ENCODE data around the gene PLD3.
A peak's percentile ranks its signal among the peaks of the same experiment; 100 is the strongest.

Gene PLD3

DNA sequence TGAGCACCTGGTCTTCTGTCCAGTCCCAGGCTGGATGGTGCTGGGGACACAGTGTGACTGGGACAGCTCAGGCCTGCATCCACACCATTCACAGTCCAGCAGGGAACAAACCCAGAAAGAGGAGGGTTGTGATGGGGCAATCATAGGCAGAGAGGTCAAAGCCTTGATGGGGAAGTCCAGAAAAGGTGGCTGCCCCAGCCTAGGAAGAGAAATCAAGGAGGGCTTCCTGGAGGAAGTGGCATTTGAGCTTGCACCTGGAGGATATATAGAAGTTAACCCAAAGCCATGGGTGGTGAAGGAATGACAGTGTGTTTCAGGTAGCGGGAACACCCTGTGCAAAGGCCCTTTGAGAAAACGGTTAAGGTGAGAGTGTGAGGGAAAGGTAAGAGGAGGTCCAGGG lies 67.3 kb downstream of the PLD3 start:
- no peaks in the 10 kb centered on the region for H3K9me3 ChIP-seq (ENCODE audit: insufficient read depth, low read length)

DNA sequence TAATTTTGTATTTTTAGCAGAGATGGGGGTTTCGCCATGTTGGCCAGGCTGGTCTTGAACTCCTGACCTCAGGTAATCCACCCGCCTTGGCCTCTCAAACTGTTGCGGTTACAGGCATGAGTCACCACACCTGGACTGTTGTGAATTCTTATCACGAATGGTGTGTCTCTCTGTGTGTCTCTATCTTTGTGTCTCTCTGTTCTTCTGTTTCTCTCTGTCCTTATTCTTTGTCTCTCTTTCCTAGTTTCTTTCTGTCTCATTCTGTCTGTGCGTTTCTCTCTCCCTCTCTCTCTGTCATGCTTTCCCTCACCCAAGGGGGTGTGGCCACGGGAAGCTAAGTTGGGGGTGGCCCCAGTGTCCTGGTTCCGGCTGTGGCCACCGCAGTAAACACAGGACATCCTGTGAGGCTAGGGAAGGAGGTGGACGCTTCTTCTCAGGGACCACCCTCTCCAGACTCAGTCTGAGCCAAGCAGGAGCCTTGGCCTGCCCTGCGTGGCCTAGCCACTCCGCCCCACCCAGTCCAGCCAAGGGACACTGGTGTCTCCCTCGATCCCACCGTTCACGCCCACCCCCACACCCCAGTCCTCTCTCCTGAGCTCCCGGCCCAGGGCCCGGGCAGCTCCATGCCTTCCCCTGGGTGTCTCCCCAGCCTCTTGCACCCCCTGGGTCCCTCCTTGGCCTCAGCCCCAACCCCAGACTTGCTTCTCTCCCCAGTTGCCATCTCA lies 68.6 kb downstream of the PLD3 start:
- Histone ChIP-seq H3K9ac (ENCODE audit: insufficient read length, low read depth) (peak overlapping the region; percentile 42), H3K4me1 (ENCODE audit: insufficient read depth, insufficient read length) (peaks cover 3% of the 10 kb centered on the region), H3K36me3 (ENCODE audit: insufficient read depth, insufficient read length, low read length) (peaks cover under 1% of the 10 kb centered on the region), H3K4me3 (ENCODE audit: insufficient read length, low read depth) (no peak overlapping the region), H3K27me3 (ENCODE audit: insufficient read depth, insufficient read length) (no peaks in the 10 kb centered on the region), H3K9me3 (ENCODE audit: insufficient read depth, low read length) (no peaks in the 10 kb centered on the region)
- no peak for DNase-seq (ENCODE audit: low read depth, low spot score)
- TF ChIP-seq SUZ12 (IDR thresholded peaks at IDR 0.05; ENCODE audit: extremely low read depth, insufficient read depth, insufficient read length) = no peak
- no peak for TF ChIP-seq ZNF274 (IDR thresholded peaks at IDR 0.05; ENCODE audit: low read depth, low read length)
- TF ChIP-seq YY1 (IDR thresholded peaks at IDR 0.05; ENCODE audit: insufficient read depth, insufficient read length) = no peak

More for the DNA sequence above, 67.3 kb downstream of the PLD3 start:
- DNase-seq (ENCODE audit: low read depth, low spot score) = no peak
- Histone ChIP-seq H3K4me1 (ENCODE audit: insufficient read depth, insufficient read length) (peaks cover 10% of the 10 kb centered on the region), H3K27me3 (ENCODE audit: insufficient read depth, insufficient read length) (no peaks in the 10 kb centered on the region), H3K36me3 (ENCODE audit: insufficient read depth, insufficient read length, low read length) (no peaks in the 10 kb centered on the region), H3K4me3 (ENCODE audit: insufficient read length, low read depth) (no peak overlapping the region), H3K9ac (ENCODE audit: insufficient read length, low read depth) (no peak overlapping the region)
- TF ChIP-seq YY1 (IDR thresholded peaks at IDR 0.05; ENCODE audit: insufficient read depth, insufficient read length) = no peak
- TF ChIP-seq ZNF274 (IDR thresholded peaks at IDR 0.05; ENCODE audit: low read depth, low read length) = no peak
- no peak for TF ChIP-seq SUZ12 (IDR thresholded peaks at IDR 0.05; ENCODE audit: extremely low read depth, insufficient read depth, insufficient read length)

DNA sequence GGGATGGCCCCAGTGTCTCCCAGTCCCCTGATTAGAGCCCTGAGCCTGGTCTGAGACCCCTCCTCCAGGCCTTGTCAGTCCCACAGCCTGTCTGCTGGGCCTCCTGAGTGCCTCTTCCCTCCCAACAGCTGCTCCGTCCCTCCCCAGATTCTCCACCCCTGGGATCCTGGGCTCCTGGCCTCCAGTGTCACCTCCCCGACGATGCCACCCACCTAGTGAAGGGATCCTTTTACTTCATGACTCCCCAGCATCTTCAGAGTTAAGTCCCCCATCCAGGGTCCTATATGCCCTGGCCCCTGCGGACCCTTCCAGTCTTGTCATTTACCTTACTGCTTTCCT lies 69.1 kb downstream of the PLD3 start:
- Histone ChIP-seq H3K36me3 (ENCODE audit: insufficient read depth, insufficient read length, low read length) (peaks cover 6% of the 10 kb centered on the region), H3K9me3 (ENCODE audit: insufficient read depth, low read length) (no peaks in the 10 kb centered on the region), H3K9ac (ENCODE audit: insufficient read length, low read depth) (peak overlapping the region; percentile 42), H3K27me3 (ENCODE audit: insufficient read depth, insufficient read length) (no peaks in the 10 kb centered on the region), H3K4me1 (ENCODE audit: insufficient read depth, insufficient read length) (peaks cover 3% of the 10 kb centered on the region), H3K4me3 (ENCODE audit: insufficient read length, low read depth) (no peak overlapping the region)
- no peak for TF ChIP-seq SUZ12 (IDR thresholded peaks at IDR 0.05; ENCODE audit: extremely low read depth, insufficient read depth, insufficient read length)
- no peak for TF ChIP-seq YY1 (IDR thresholded peaks at IDR 0.05; ENCODE audit: insufficient read depth, insufficient read length)
- no peak for TF ChIP-seq ZNF274 (IDR thresholded peaks at IDR 0.05; ENCODE audit: low read depth, low read length)
- DNase-seq (ENCODE audit: low read depth, low spot score) = no peak

DNA sequence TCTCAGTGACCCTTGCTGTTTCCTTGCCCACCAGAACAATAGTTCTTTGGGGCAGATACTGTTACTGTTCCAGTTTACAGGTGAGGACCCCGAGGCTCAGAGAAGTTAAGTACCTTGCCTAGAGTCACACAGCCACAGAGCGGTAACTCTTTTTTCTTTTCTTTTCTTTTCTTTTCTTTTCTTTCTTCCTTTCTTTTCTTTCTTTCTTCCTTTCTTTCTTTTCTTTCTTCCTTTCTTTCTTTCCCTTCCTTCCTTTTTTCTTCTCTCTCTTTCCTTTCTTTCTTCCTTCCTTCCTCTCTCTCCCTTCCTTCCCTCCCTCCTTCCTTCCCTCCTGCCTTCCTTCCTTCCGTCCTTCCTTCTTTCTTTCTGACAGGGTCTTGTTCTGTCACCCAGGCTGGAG lies 69.5 kb downstream of the PLD3 start:
- Histone ChIP-seq H3K9me3 (ENCODE audit: insufficient read depth, low read length) (no peaks in the 10 kb centered on the region), H3K27me3 (ENCODE audit: insufficient read depth, insufficient read length) (no peaks in the 10 kb centered on the region), H3K4me1 (ENCODE audit: insufficient read depth, insufficient read length) (peaks cover 3% of the 10 kb centered on the region), H3K36me3 (ENCODE audit: insufficient read depth, insufficient read length, low read length) (peaks cover 10% of the 10 kb centered on the region), H3K4me3 (ENCODE audit: insufficient read length, low read depth) (no peak overlapping the region), H3K9ac (ENCODE audit: insufficient read length, low read depth) (no peak overlapping the region)
- DNase-seq (ENCODE audit: low read depth, low spot score) = no peak
- TF ChIP-seq SUZ12 (IDR thresholded peaks at IDR 0.05; ENCODE audit: extremely low read depth, insufficient read depth, insufficient read length) (no peak), YY1 (IDR thresholded peaks at IDR 0.05; ENCODE audit: insufficient read depth, insufficient read length) (no peak), ZNF274 (IDR thresholded peaks at IDR 0.05; ENCODE audit: low read depth, low read length) (no peak)

DNA sequence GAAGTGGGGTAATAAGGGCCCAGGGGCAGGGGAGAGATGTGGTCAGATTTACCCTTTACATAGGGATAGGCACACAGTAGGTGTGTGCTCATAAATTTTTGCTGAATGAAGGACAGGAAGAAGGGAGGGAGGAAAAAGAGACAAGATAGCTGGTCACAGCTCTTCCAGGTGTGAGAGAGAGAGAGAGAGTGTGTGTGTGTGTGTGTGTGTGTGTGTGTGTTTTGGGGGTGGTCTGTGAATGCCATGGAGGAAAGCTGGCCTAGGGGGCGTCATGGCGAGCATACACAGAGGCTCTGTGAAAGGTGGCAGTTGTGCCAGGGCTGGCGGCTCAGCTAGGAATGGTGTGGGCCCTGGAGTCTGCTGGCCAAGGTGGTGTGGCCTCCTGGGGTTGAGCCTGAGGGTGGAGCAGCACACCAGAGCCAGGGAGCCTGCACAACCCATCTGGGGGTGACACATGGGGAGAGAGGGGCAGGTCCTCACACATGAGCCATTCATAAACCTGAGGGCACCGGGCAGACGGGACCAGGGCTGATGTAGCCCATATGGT lies 70.6 kb downstream of the PLD3 start:
- Histone ChIP-seq H3K36me3 (ENCODE audit: insufficient read depth, insufficient read length, low read length) (peaks cover 15% of the 10 kb centered on the region), H3K4me3 (ENCODE audit: insufficient read length, low read depth) (no peak overlapping the region)
- TF ChIP-seq YY1 (IDR thresholded peaks at IDR 0.05; ENCODE audit: insufficient read depth, insufficient read length) (no peak), SUZ12 (IDR thresholded peaks at IDR 0.05; ENCODE audit: extremely low read depth, insufficient read depth, insufficient read length) (no peak), ZNF274 (IDR thresholded peaks at IDR 0.05; ENCODE audit: low read depth, low read length) (no peak)

DNA sequence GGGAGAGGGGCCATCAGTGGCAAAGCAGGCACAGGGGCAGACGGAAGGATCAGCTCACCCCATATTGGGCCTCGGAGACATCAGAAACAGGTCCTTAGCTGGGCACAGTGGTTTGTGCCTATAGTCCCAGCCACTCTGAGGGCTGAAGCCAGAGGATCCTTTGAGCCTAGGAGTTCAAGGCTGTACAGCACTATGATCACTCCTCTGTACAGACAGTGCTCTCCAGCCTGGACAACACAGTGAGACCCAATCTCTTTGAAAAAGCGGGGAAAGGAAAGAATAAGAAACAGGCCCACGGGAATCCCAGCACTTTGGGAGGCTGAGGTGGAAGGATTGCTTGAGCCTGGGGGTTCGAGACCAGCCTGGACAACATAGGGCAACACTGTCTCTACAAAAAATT lies 71.3 kb downstream of the PLD3 start:
- no peak for DNase-seq (ENCODE audit: low read depth, low spot score)
- no peak overlapping the region for H3K4me3 ChIP-seq (ENCODE audit: insufficient read length, low read depth)
- H3K27me3 ChIP-seq (ENCODE audit: insufficient read depth, insufficient read length) = no peaks in the 10 kb centered on the region
- peaks cover 15% of the 10 kb centered on the region for H3K36me3 ChIP-seq (ENCODE audit: insufficient read depth, insufficient read length, low read length)
- no peaks in the 10 kb centered on the region for H3K9me3 ChIP-seq (ENCODE audit: insufficient read depth, low read length)
- TF ChIP-seq ZNF274 (IDR thresholded peaks at IDR 0.05; ENCODE audit: low read depth, low read length) = no peak
- TF ChIP-seq SUZ12 (IDR thresholded peaks at IDR 0.05; ENCODE audit: extremely low read depth, insufficient read depth, insufficient read length) = no peak
- TF ChIP-seq YY1 (IDR thresholded peaks at IDR 0.05; ENCODE audit: insufficient read depth, insufficient read length) = no peak
- H3K9ac ChIP-seq (ENCODE audit: insufficient read length, low read depth) = no peak overlapping the region
- peaks cover under 1% of the 10 kb centered on the region for H3K4me1 ChIP-seq (ENCODE audit: insufficient read depth, insufficient read length)

More for the DNA sequence above, 70.6 kb downstream of the PLD3 start:
- DNase-seq (ENCODE audit: low read depth, low spot score) = no peak
- Histone ChIP-seq H3K9ac (ENCODE audit: insufficient read length, low read depth) (no peak overlapping the region), H3K27me3 (ENCODE audit: insufficient read depth, insufficient read length) (no peaks in the 10 kb centered on the region), H3K4me1 (ENCODE audit: insufficient read depth, insufficient read length) (peaks cover 3% of the 10 kb centered on the region), H3K9me3 (ENCODE audit: insufficient read depth, low read length) (no peaks in the 10 kb centered on the region)

DNA sequence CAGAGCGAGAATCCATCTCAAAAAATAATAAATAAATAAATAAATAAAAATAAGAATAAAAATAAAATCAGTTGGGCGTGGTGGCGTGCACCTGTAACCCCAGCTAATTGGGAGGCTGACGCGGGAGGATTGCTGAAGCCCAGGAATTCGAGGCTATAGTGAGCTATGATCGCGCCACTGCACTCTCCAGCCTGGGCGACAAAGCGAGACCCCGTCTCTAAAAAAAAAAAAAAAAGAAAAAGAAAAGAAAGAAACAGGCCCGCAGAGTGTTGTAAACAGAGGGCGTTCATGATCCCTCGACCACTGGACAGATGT lies 71.9 kb downstream of the PLD3 start:
- Histone ChIP-seq H3K4me3 (ENCODE audit: insufficient read length, low read depth) (peak overlapping the region; percentile 46), H3K4me1 (ENCODE audit: insufficient read depth, insufficient read length) (no peaks in the 10 kb centered on the region), H3K9ac (ENCODE audit: insufficient read length, low read depth) (no peak overlapping the region)

More for the DNA sequence above, 71.9 kb downstream of the PLD3 start:
- peaks cover 15% of the 10 kb centered on the region for H3K36me3 ChIP-seq (ENCODE audit: insufficient read depth, insufficient read length, low read length)
- DNase-seq (ENCODE audit: low read depth, low spot score) = no peak
- no peaks in the 10 kb centered on the region for H3K9me3 ChIP-seq (ENCODE audit: insufficient read depth, low read length)
- no peak for TF ChIP-seq YY1 (IDR thresholded peaks at IDR 0.05; ENCODE audit: insufficient read depth, insufficient read length)
- no peak for TF ChIP-seq SUZ12 (IDR thresholded peaks at IDR 0.05; ENCODE audit: extremely low read depth, insufficient read depth, insufficient read length)
- no peak for TF ChIP-seq ZNF274 (IDR thresholded peaks at IDR 0.05; ENCODE audit: low read depth, low read length)
- H3K27me3 ChIP-seq (ENCODE audit: insufficient read depth, insufficient read length) = no peaks in the 10 kb centered on the region

All from NT2/D1 (cell line).